ENCODE measurements around the gene NRN1L.

Gene NRN1L

DNA sequence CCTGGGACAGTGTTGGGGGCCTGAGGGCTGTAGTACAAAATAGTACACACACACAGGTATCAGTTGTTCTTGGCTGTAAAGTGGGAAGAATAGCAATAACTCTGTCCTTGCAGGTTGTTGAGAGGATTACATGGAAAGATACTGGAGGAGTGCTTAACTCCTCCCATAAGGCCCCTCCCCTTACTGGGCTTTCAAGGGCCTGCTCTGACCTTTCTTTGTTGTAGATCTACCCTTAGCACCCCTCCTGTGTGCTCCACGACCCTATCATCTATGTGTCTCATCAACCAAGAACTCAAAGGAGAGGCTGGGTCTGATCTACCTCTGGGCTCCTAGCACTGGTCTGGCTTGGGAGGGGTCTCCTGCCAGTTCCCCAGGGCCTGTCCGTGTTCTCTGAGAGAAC lies 20.1 kb upstream of the NRN1L start:
- Mint-ChIP-seq H3K9me3 (no peaks in the 10 kb centered on the region), H3K36me3 (ENCODE audit: insufficient read depth) (peaks cover 18% of the 10 kb centered on the region), H3K4me3 (no peak overlapping the region), H3K27ac (ENCODE audit: low read depth) (no peak overlapping the region), H3K4me1 (no peaks in the 10 kb centered on the region), H3K27me3 (no peaks in the 10 kb centered on the region)
- no peak for ATAC-seq (replicated peaks; ENCODE audit: extremely low read depth, poor library complexity, severe bottlenecking)
- DNase-seq (ENCODE audit: low spot score in 2 of 2), result no peak

DNA sequence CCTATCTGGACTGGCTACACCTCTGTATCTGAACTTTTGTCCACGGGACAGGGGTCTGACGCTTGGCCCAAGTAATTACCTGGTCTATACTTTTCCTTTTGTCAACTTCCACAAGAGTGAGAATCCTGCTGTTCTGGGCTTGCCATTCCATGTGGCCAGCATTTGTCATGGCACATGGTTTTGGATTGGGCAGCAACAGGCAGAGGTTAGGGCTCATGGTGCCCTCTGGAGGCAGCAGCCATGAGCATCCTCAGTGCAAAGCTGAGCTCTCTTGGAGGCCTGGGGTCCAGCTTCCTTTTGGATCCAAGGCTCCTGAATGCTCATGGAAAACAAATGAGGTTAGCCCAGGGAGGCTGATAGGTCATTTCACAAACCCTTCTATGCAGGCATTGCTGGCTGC lies 19.4 kb upstream of the NRN1L start:
- Mint-ChIP-seq H3K27me3 (no peaks in the 10 kb centered on the region), H3K9me3 (no peaks in the 10 kb centered on the region), H3K27ac (ENCODE audit: low read depth) (no peak overlapping the region), H3K4me1 (no peaks in the 10 kb centered on the region), H3K4me3 (no peak overlapping the region), H3K36me3 (ENCODE audit: insufficient read depth) (peaks cover 20% of the 10 kb centered on the region)
- DNase-seq (ENCODE audit: low spot score in 2 of 2) (no peak), ATAC-seq (replicated peaks; ENCODE audit: extremely low read depth, poor library complexity, severe bottlenecking) (no peak)

DNA sequence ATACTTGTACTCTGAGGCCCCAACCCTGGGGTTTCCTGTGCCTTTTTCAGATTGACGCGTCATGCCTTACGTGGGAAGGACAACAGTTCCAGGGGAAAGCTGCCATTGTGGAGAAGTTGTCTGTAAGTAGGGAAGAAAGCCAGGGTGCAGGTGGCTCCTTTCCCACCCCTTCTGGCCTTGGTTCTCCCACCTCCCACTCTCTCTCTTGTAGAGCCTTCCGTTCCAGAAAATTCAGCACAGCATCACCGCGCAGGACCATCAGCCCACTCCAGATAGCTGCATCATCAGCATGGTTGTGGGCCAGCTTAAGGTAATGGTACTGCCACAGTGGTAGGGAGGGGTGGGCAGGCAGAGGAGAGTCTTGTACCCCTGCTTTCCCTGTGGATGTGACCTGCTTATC lies 16.4 kb upstream of the NRN1L start:
- Mint-ChIP-seq H3K27me3 (no peaks in the 10 kb centered on the region), H3K4me1 (no peaks in the 10 kb centered on the region), H3K27ac (ENCODE audit: low read depth) (no peak overlapping the region), H3K36me3 (ENCODE audit: insufficient read depth) (peaks cover 25% of the 10 kb centered on the region), H3K9me3 (no peaks in the 10 kb centered on the region), H3K4me3 (no peak overlapping the region)
- ATAC-seq (replicated peaks; ENCODE audit: extremely low read depth, poor library complexity, severe bottlenecking) (no peak), DNase-seq (ENCODE audit: low spot score in 2 of 2) (no peak)

DNA sequence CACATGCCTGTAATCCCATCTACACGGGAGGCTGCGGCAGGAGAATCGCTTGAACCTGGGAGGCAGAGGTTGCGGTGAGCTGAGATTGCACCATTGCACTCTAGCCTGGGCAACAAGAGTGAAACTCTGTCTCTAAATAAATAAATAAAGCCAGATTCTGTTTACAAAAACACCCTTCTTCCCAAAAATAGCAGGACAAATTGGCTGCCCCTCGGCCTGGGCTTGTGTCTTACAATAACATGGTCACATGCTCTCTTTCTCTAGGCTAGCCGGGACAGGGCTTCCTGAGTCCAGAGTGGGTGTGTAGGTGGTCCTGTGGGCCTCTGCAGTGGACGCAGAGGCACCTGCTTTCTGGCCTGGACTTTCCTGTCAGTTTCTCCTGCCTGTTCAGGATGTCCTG lies 15.0 kb upstream of the NRN1L start:
- ATAC-seq (replicated peaks; ENCODE audit: extremely low read depth, poor library complexity, severe bottlenecking) (no peak), DNase-seq (ENCODE audit: low spot score in 2 of 2) (no peak)
- no peaks in the 10 kb centered on the region for H3K27me3 Mint-ChIP-seq
- H3K4me1 Mint-ChIP-seq, result peaks cover 12% of the 10 kb centered on the region
- H3K9me3 Mint-ChIP-seq, result no peaks in the 10 kb centered on the region
- H3K4me3 Mint-ChIP-seq, result no peak overlapping the region
- H3K36me3 Mint-ChIP-seq (ENCODE audit: insufficient read depth), result peaks cover 32% of the 10 kb centered on the region
- no peak overlapping the region for H3K27ac Mint-ChIP-seq (ENCODE audit: low read depth)

DNA sequence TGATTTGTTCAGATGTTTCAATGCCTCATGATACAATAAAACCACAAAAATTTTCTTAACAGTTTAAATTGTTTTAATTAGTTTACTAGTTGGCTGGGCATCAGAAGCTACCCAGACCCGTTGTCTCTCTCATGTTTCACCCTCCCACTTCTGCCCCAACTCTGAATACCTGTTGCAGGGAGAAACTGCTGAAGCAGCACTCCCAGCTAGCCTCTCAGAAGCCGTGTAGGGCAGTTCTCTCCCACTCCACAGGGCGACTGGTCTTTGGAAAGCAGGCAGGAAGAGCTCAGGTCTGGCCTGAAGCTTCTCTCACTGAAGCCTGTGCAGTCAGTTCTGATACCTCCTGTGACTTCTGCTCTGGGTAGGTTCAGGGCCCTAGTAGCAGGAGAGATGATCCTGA lies 13.4 kb upstream of the NRN1L start:
- Mint-ChIP-seq H3K4me1 (peaks cover 27% of the 10 kb centered on the region), H3K9me3 (no peaks in the 10 kb centered on the region), H3K27ac (ENCODE audit: low read depth) (no peak overlapping the region), H3K36me3 (ENCODE audit: insufficient read depth) (peaks cover 32% of the 10 kb centered on the region), H3K27me3 (no peaks in the 10 kb centered on the region), H3K4me3 (peak overlapping the region; percentile 86)
- no peak for ATAC-seq (replicated peaks; ENCODE audit: extremely low read depth, poor library complexity, severe bottlenecking)
- DNase-seq (ENCODE audit: low spot score in 2 of 2), result no peak

- ATAC-seq (replicated peaks; ENCODE audit: extremely low read depth, poor library complexity, severe bottlenecking) (no peak), DNase-seq (ENCODE audit: low spot score in 2 of 2) (no peak)
- Mint-ChIP-seq H3K9me3 (no peaks in the 10 kb centered on the region), H3K36me3 (ENCODE audit: insufficient read depth) (peaks cover 27% of the 10 kb centered on the region), H3K27ac (ENCODE audit: low read depth) (peak overlapping the region; percentile 87), H3K4me3 (peak overlapping the region; percentile 86), H3K27me3 (no peaks in the 10 kb centered on the region), H3K4me1 (peaks cover 27% of the 10 kb centered on the region)
Measured at GRCh38 chr16:67872131-67872630, 12.5 kb upstream of the NRN1L start.

DNA sequence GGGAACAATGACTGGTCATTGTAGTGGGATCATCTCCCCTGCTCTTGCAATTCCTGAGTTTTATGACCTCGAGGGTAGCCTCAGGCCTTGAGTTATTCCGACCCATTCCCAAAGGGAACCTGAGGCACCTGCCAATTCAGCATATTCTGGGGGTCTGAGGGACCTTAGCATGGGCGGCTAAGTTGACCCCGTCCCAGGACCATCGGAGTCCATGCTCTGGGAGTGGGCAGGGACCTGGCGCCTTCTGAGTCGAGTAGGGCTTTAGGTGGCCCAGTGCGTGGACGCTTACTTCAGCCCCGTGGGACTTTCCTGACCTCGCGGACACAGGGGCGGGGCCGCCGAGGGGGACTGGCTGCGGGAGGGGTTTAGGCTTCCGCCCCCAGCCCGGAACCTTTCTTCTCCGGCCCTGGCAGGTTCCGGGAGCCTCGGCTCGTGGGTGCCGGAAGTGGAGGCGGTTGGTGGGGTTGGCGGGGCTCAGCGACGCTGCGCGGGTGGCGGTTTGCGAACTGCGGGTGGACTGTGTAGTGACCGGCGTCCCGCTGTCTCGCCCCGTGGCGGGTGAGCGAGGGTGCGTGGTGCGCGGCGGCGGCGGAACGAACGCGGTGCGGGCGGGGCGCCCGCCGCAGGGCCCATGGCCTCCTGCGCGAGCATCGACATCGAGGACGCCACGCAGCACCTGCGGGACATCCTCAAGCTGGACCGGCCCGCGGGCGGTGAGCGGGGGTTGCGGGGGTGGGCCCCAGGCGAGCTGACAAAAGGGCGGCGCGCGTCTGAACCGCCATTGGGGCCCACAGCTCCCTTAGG lies 11.9 kb upstream of the NRN1L start, which contains the start of gene EDC4:
Gene EDC4 (plus strand): TSS at position 422 of the 804 bp plus-strand sequence. CDS start 210 bp downstream, at position 632.
- no peaks in the 10 kb centered on the region for H3K9me3 Mint-ChIP-seq
- H3K36me3 Mint-ChIP-seq (ENCODE audit: insufficient read depth), result peaks cover 29% of the 10 kb centered on the region
- H3K4me3 Mint-ChIP-seq, result peak within 1 kb of the TSS; percentile 86
- peak; percentile 80 to 82 for DNase-seq (ENCODE audit: low spot score in 2 of 2)
- ATAC-seq (replicated peaks; ENCODE audit: extremely low read depth, poor library complexity, severe bottlenecking), result peak; percentile 90
- H3K4me1 Mint-ChIP-seq, result peaks cover 27% of the 10 kb centered on the region
- H3K27ac Mint-ChIP-seq (ENCODE audit: low read depth), result peak within 1 kb of the TSS; percentile 87
- H3K27me3 Mint-ChIP-seq, result no peaks in the 10 kb centered on the region

- Mint-ChIP-seq H3K4me3 (peak overlapping the region; percentile 86), H3K27ac (ENCODE audit: low read depth) (peak overlapping the region; percentile 87), H3K9me3 (no peaks in the 10 kb centered on the region), H3K36me3 (ENCODE audit: insufficient read depth) (peaks cover 29% of the 10 kb centered on the region), H3K27me3 (no peaks in the 10 kb centered on the region), H3K4me1 (peaks cover 27% of the 10 kb centered on the region)
- ATAC-seq (replicated peaks; ENCODE audit: extremely low read depth, poor library complexity, severe bottlenecking) (peak; percentile 20), DNase-seq (ENCODE audit: low spot score in 2 of 2) (no peak)
Measured at GRCh38 chr16:67873435-67874370, 11.0 kb upstream of the NRN1L start.

DNA sequence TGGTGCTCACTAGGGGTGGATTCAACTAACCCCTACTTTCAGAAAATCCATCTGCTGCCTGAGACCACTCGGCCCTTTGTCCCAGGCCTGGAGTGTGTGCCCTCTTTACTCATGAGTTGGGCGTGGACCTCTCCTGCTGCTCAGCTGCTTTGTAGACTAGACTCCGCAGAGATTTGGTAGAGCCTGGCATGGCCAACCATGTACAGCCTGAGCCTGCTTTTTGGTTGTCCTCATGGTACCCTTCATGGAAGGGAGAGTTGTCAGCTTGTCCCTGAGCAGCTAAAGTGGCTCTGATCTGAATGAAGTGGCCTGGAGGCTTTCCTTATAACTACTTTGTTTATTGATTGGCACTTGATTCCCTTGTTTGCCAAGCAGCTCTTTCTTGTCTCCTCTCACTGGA lies 10.3 kb upstream of the NRN1L start:
- Mint-ChIP-seq H3K4me3 (peak overlapping the region; percentile 86), H3K9me3 (no peaks in the 10 kb centered on the region), H3K27ac (ENCODE audit: low read depth) (no peak overlapping the region), H3K4me1 (peaks cover 27% of the 10 kb centered on the region), H3K27me3 (no peaks in the 10 kb centered on the region), H3K36me3 (ENCODE audit: insufficient read depth) (peaks cover 28% of the 10 kb centered on the region)
- no peak for DNase-seq (ENCODE audit: low spot score in 2 of 2)
- no peak for ATAC-seq (replicated peaks; ENCODE audit: extremely low read depth, poor library complexity, severe bottlenecking)

DNA sequence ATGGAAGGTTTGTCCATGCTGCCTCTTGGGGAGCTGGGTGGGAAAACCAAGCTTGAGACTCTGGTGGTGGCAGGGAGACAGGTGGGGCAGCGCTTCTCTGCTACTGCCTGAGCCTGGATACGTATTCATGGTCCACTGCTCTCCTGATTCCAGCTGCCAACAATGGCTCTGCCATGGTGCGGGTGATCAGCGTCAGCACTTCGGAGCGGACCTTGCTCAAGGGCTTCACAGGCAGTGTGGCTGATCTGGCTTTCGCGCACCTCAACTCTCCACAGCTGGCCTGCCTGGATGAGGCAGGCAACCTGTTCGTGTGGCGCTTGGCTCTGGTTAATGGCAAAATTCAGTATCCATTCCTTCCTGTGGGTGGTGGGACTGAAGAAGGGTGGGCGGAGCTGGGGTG lies 7.6 kb upstream of the NRN1L start:
- Mint-ChIP-seq H3K36me3 (ENCODE audit: insufficient read depth) (peaks cover 29% of the 10 kb centered on the region), H3K9me3 (no peaks in the 10 kb centered on the region), H3K27me3 (no peaks in the 10 kb centered on the region), H3K4me3 (no peak overlapping the region), H3K4me1 (peaks cover 27% of the 10 kb centered on the region), H3K27ac (ENCODE audit: low read depth) (no peak overlapping the region)
- DNase-seq (ENCODE audit: low spot score in 2 of 2) (no peak), ATAC-seq (replicated peaks; ENCODE audit: extremely low read depth, poor library complexity, severe bottlenecking) (no peak)

DNA sequence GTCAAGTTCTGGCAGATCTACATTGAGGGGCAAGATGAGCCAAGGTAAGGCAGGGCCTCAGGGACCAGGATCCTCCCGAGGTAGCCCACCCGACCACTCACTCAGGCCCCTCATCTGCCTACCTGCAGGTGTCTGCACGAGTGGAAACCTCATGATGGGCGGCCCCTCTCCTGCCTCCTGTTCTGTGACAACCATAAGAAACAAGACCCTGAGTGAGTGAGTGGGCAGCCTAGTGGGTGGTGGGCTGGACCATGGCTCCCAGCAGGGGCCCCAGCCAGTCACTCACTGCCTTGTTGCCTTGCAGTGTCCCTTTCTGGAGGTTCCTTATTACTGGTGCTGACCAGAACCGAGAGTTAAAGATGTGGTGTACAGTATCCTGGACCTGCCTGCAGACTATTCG lies 6.5 kb upstream of the NRN1L start:
- ATAC-seq (replicated peaks; ENCODE audit: extremely low read depth, poor library complexity, severe bottlenecking), result no peak
- peaks cover 30% of the 10 kb centered on the region for H3K4me1 Mint-ChIP-seq
- H3K36me3 Mint-ChIP-seq (ENCODE audit: insufficient read depth), result peaks cover 27% of the 10 kb centered on the region

DNA sequence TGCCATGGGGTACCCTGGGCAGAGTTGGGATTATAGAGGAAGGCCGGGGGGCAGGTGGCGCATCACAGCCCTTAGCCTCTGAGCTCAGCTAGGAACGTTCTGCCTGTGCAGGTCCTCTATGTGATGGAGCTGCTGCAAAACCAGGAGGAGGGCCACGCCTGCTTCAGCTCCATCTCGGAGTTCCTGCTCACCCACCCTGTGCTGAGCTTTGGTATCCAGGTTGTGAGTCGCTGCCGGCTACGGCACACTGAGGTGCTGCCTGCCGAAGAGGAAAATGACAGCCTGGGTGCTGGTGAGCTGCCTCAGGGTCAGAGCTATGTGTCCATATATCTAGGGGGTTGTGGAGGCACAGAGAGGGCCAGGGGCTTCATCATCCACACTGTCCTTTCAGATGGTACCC lies 5.8 kb upstream of the NRN1L start:
- ATAC-seq (replicated peaks; ENCODE audit: extremely low read depth, poor library complexity, severe bottlenecking) (no peak), DNase-seq (ENCODE audit: low spot score in 2 of 2) (no peak)
- Mint-ChIP-seq H3K27ac (ENCODE audit: low read depth) (no peak overlapping the region), H3K36me3 (ENCODE audit: insufficient read depth) (peaks cover 24% of the 10 kb centered on the region), H3K27me3 (no peaks in the 10 kb centered on the region), H3K4me3 (no peak overlapping the region), H3K4me1 (peaks cover 32% of the 10 kb centered on the region), H3K9me3 (no peaks in the 10 kb centered on the region)

More for the DNA sequence above, 6.5 kb upstream of the NRN1L start:
- Mint-ChIP-seq H3K9me3 (no peaks in the 10 kb centered on the region), H3K27ac (ENCODE audit: low read depth) (no peak overlapping the region), H3K27me3 (no peaks in the 10 kb centered on the region), H3K4me3 (no peak overlapping the region)
- no peak for DNase-seq (ENCODE audit: low spot score in 2 of 2)
